B cell (primary cell): ENCODE results near the gene MMS19. TPM values are rescaled to one million over a fixed set of nuclear protein-coding genes. Genes with fewer than 3 reads are reported as not detected.

Source experiments
- ATAC-seq: fragments of 200-7000 bp; cut with Tn5 transposase; one replicate; pipeline ENCODE4 v1.10.0; 2021; ENCODE audit warnings: low read depth, mild to moderate bottlenecking, moderate number of reproducible peaks, moderate library complexity
- CTCF ChIA-PET: fragments of 350-600 bp; sonication (Branson Sonifier 250); formaldehyde crosslinking; loops from one replicate; lab custom pipeline; 2021; ENCODE audit warnings: antibody characterized with exemption, inconsistent platforms; lab: Charles Lee
- POLR2A ChIA-PET: fragments of 350-600 bp; sonication (Branson Sonifier 250); formaldehyde crosslinking; loops from one replicate; lab custom pipeline; 2021; ENCODE audit warnings: antibody characterized with exemption; lab: Charles Lee
- DNase-seq: peaks from one replicate; pipeline ENCODE4 v3.0.0; 2013
- H2AFZ ChIP-seq: 2 replicates; pipeline ENCODE4 v1.6.1; 2012; ENCODE audit warnings: mild to moderate bottlenecking, low read depth, low read length; ENCODE audit not compliant: insufficient read depth, poor library complexity, severe bottlenecking
- H3K27ac ChIP-seq, 2 donors: 1 replicate in 1 of 2; 2 replicates in 1 of 2; pipeline ENCODE4 v1.5.1; 2012 to 2013; ENCODE audit warnings: low read length in 2 of 2, mild to moderate bottlenecking in 2 of 2, moderate library complexity in 1 of 2
- H3K27me3 ChIP-seq, 4 experiments: fragments of 200-600 bp in 1 of 4; sonication (generic) in 1 of 4; replicated peaks in 1 of 4; 1 replicate in 2 of 4; 2 replicates in 2 of 4; pipeline versions ENCODE4 v1.6.1 to v1.7.0; 2013 to 2016; ENCODE audit warnings: low read length in 3 of 4, mild to moderate bottlenecking in 2 of 4, mixed read lengths in 1 of 4, moderate library complexity in 1 of 4; ENCODE audit not compliant: insufficient read depth in 4 of 4, control insufficient read depth in 3 of 4; ENCODE audit errors: control extremely low read depth in 1 of 4
- H3K36me3 ChIP-seq, 2 experiments: replicated peaks in 1 of 2; 1 replicate in 1 of 2; 2 replicates in 1 of 2; pipeline versions ENCODE4 v1.6.1 to v1.7.1; 2013; ENCODE audit warnings: low read length in 1 of 2; ENCODE audit not compliant: insufficient read depth in 2 of 2, control insufficient read depth in 1 of 2; ENCODE audit errors: control extremely low read depth in 1 of 2, extremely low read depth in 1 of 2
- H3K4me1 ChIP-seq, 2 donors: fragments of 200-600 bp in 1 of 2; sonication (generic) in 1 of 2; 1 replicate in 1 of 2; 2 replicates in 1 of 2; pipeline versions ENCODE4 v1.5.1 to v1.6.1; 2013 to 2017; ENCODE audit warnings: low read length in 2 of 2; ENCODE audit not compliant: control insufficient read depth in 2 of 2, insufficient read depth in 2 of 2
- H3K4me2 ChIP-seq: replicated peaks from 2 replicates; pipeline ENCODE3; 2012; ENCODE audit warnings: mild to moderate bottlenecking, low read depth, low read length; ENCODE audit not compliant: poor library complexity, severe bottlenecking
- H3K4me3 ChIP-seq, 5 experiments: fragments of 200-600 bp in 1 of 5; sonication (generic) in 1 of 5; 1 replicate in 3 of 5; 2 replicates in 2 of 5; pipeline versions ENCODE4 v1.5.1 to v1.7.0; 2011 to 2016; ENCODE audit warnings: low read length in 4 of 5, mild to moderate bottlenecking in 4 of 5, low read depth in 2 of 5, control low read depth in 1 of 5, moderate library complexity in 1 of 5; ENCODE audit not compliant: insufficient read depth in 1 of 5; ENCODE audit errors: control extremely low read depth in 1 of 5, extremely low read depth in 1 of 5
- H3K79me2 ChIP-seq: fragments of 200-600 bp; sonication (generic); one replicate; pipeline ENCODE4 v1.6.0; 2016; ENCODE audit warnings: low read length; ENCODE audit not compliant: control insufficient read depth, insufficient read depth
- H3K9ac ChIP-seq: fragments of 200-600 bp; sonication (generic); 2 replicates; pipeline ENCODE4 v1.6.1; 2017; ENCODE audit warnings: mild to moderate bottlenecking, low read length, moderate library complexity
- H3K9me3 ChIP-seq, 3 donors: one replicate each; pipeline versions ENCODE4 v1.6.1 to v1.7.1; 2013; ENCODE audit warnings: low read length in 2 of 3; ENCODE audit not compliant: control insufficient read depth in 2 of 3, insufficient read depth in 1 of 3; ENCODE audit errors: control extremely low read depth in 1 of 3
- H4K20me1 ChIP-seq: 2 replicates; pipeline ENCODE4 v1.6.0; 2012; ENCODE audit warnings: mild to moderate bottlenecking, low read length; ENCODE audit not compliant: insufficient read depth, control insufficient read depth, poor library complexity, severe bottlenecking
- H3K27ac Mint-ChIP-seq: one replicate; pipeline ENCODE4 v1.8.0; 2021; ENCODE audit warnings: mixed read lengths
- H3K27me3 Mint-ChIP-seq: one replicate; pipeline ENCODE4 v1.8.0; 2021; ENCODE audit warnings: mixed read lengths
- H3K4me1 Mint-ChIP-seq: one replicate; pipeline ENCODE4 v1.8.0; 2021; ENCODE audit warnings: mixed read lengths
- H3K4me3 Mint-ChIP-seq: one replicate; pipeline ENCODE4 v1.8.0; 2021; ENCODE audit warnings: mixed read lengths
- H3K9me3 Mint-ChIP-seq: one replicate; pipeline ENCODE4 v1.8.0; 2022; ENCODE audit warnings: mixed read lengths; ENCODE audit not compliant: insufficient read depth
- CTCF ChIP-seq: fragments of 200-600 bp; IDR thresholded peaks from one replicate; pipeline ENCODE4 v1.8.0; 2022; ENCODE audit warnings: antibody characterized with exemption, mild to moderate bottlenecking
- EZH2 ChIP-seq: IDR thresholded peaks from 2 replicates; pipeline ENCODE4 v1.6.1; 2012; ENCODE audit warnings: borderline replicate concordance, low read depth, mild to moderate bottlenecking, moderate library complexity, low read length; ENCODE audit not compliant: insufficient read depth, poor library complexity, severe bottlenecking
- WGBS: methylation state at CpG from one replicate; pipeline ENCODE4 v1.1.5; 2013; ENCODE audit warnings: missing lambda C conversion rate; ENCODE audit not compliant: insufficient coverage; 5-methylcytosine and 5-hydroxymethylcytosine counted together
- intact Hi-C: fragments of 100-400 bp; cut with micrococcal nuclease; formaldehyde crosslinking; loops from one replicate; pipeline ENCODE4 v1.10.0; 2022
- polyA plus RNA-seq: library from polyadenylated mRNA; depleted of rRNA; stranded (reverse); fragments of >200 nt; gene quantifications from 2 replicates; pipeline ENCODE4 v1.2.3, GENCODE V29; 2012
- total RNA-seq, 2 donors: library from RNA; stranded (reverse); fragments of 120-200 nt in 1 of 2; gene quantifications; 1 replicate in 1 of 2; 2 replicates in 1 of 2; pipeline versions ENCODE4 v1.2.3 to v1.2.4, GENCODE V29; 2013 to 2022

Gene MMS19
- total and polyA plus RNA-seq, 2 donors (not counting 1 experiment from before 2014, with no cell fraction given) = 82.1 to 102 TPM

GRCh38 chr10:97515271-97515978 lies 17.2 kb upstream of the MMS19 start:
- Histone ChIP-seq H3K79me2 (no peaks in the 10 kb centered on the region), H3K27me3 (peaks cover 0 to 16% (median 0%) of the 10 kb centered on the region in 4 experiments), H3K9me3 (no peaks in the 10 kb centered on the region), H3K27ac (no peak overlapping the region), H3K4me3 (no peak overlapping the region), H3K36me3 (no peaks in the 10 kb centered on the region), H3K4me1 (no peaks in the 10 kb centered on the region), H4K20me1 (no peaks in the 10 kb centered on the region), H2AFZ (no peak overlapping the region), H3K9ac (no peak overlapping the region), H3K4me2 (no peak overlapping the region)
- H3K9me3 Mint-ChIP-seq = no peaks in the 10 kb centered on the region
- POLR2A ChIA-PET = no interaction called here
- H3K27me3 Mint-ChIP-seq = peaks cover 27% of the 10 kb centered on the region
- intact Hi-C loops = no loop called here
- no peak for ATAC-seq
- TF ChIP-seq CTCF = no peak
- no peak for TF ChIP-seq EZH2
- H3K27ac Mint-ChIP-seq = no peak overlapping the region
- no peaks in the 10 kb centered on the region for H3K4me1 Mint-ChIP-seq
- DNase-seq = no peak
- no peak overlapping the region for H3K4me3 Mint-ChIP-seq
- 86% methylated on average over 8 of the region's 10 CpGs for WGBS
- CTCF ChIA-PET = no interaction called here

GRCh38 chr10:97514344-97514743 lies 16.1 kb upstream of the MMS19 start:
- Mint-ChIP-seq H3K27ac (no peak overlapping the region), H3K27me3 (peaks cover 26% of the 10 kb centered on the region), H3K9me3 (no peaks in the 10 kb centered on the region), H3K4me3 (no peak overlapping the region), H3K4me1 (no peaks in the 10 kb centered on the region)
- ATAC-seq (no peak), DNase-seq (no peak)
- H3K36me3 ChIP-seq = no peaks in the 10 kb centered on the region
- H3K79me2 ChIP-seq = no peaks in the 10 kb centered on the region
- ChIA-PET CTCF (no interaction called here), POLR2A (no interaction called here)
- intact Hi-C loops = no loop called here
- H4K20me1 ChIP-seq = no peaks in the 10 kb centered on the region
- no peak for TF ChIP-seq EZH2
- no peak for TF ChIP-seq CTCF
- no peak overlapping the region for H3K9ac ChIP-seq
- H3K27ac ChIP-seq = no peak overlapping the region
- no peak overlapping the region for H2AFZ ChIP-seq
- 95% methylated on average over 10 of the region's 10 CpGs for WGBS
- H3K27me3 ChIP-seq = peaks cover 0 to 16% (median 0%) of the 10 kb centered on the region in 4 experiments
- H3K9me3 ChIP-seq = no peaks in the 10 kb centered on the region
- H3K4me2 ChIP-seq = no peak overlapping the region
- no peaks in the 10 kb centered on the region for H3K4me1 ChIP-seq
- H3K4me3 ChIP-seq = no peak overlapping the region
